GM23338 (cell line): Measurements from ENCODE around the gene HBD.

ENCODE experiments used
- CTCF ChIP-seq, 2 experiments: fragments of 200-600 bp in 1 of 2; sonication (generic) in 1 of 2; conservative IDR thresholded peaks; 2 replicates each; pipeline versions ENCODE4 v1.5.1 to v1.6.1; 2016 to 2017; ENCODE audit warnings: antibody characterized with exemption in 2 of 2, low read depth in 2 of 2, mild to moderate bottlenecking in 2 of 2, moderate library complexity in 1 of 2
- JUNB ChIP-seq: IDR thresholded peaks from one replicate; pipeline ENCODE4 v1.6.1; 2016; ENCODE audit warnings: antibody characterized with exemption; ENCODE audit not compliant: unreplicated experiment

DNA sequence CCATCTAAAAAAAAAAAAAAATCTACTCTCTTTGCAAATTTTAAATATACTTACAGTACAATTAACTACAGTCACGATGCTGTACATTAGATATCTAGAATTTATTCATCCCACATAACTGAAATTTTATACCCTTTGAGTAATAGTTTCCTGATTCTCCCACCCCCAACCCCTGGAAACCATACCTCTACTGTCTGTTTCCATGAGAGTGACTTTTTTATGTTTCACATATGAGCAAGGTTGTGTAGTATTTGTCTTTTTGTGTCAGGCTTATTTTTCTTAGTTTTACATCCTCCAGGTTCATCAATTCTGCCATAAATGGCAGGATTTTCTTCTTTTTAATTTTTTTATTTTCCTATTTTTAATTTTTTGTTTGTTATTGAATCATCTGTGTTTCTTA lies 10.6 kb downstream of the HBD start:
- TF ChIP-seq CTCF (conservative IDR thresholded peaks at IDR 0.05; ENCODE audit: low read depth in 2 of 2) (no peak), JUNB (no peak)
